Activated CD8-positive, alpha-beta memory T cell treated with anti-CD3 and anti-CD28 coated beads, Interleukin-2, amount 10 ng/mL, durations not matched to agents 7 days and 5 days (primary cell): ENCODE measurements around the gene MAPK10. TPM values are rescaled to one million over a fixed set of nuclear protein-coding genes. Genes with fewer than 3 reads are reported as not detected.
"Not testable (repeated sequence)": the region's sequence is repeated elsewhere in the genome, so short reads cannot be mapped to it uniquely, and the experiment has no call there.

Source experiments
- ATAC-seq: fragments of 150-1000 bp; cut with Tn5 transposase; one replicate; pipeline ENCODE4 v1.10.0; 2021; ENCODE audit warnings: moderate library complexity
- CTCF ChIA-PET: fragments of 350-600 bp; sonication (Branson Sonifier 250); formaldehyde crosslinking; loops from one replicate; lab custom pipeline; 2021; ENCODE audit warnings: antibody characterized with exemption; lab: Charles Lee
- DNase-seq: peaks from one replicate; pipeline ENCODE4 v3.0.0-alpha.2; 2020
- H3K27ac Mint-ChIP-seq: one replicate; pipeline ENCODE4 v1.8.0; 2021; ENCODE audit warnings: mild to moderate bottlenecking, mixed read lengths
- H3K27me3 Mint-ChIP-seq: one replicate; pipeline ENCODE4 v1.8.0; 2021; ENCODE audit warnings: mixed read lengths
- H3K36me3 Mint-ChIP-seq: one replicate; pipeline ENCODE4 v1.8.0; 2021; ENCODE audit warnings: mild to moderate bottlenecking, mixed read lengths
- H3K4me1 Mint-ChIP-seq: one replicate; pipeline ENCODE4 v1.8.0; 2021; ENCODE audit warnings: mixed read lengths
- H3K4me3 Mint-ChIP-seq: one replicate; pipeline ENCODE4 v1.8.0; 2021; ENCODE audit warnings: mild to moderate bottlenecking, moderate library complexity, mixed read lengths
- H3K9me3 Mint-ChIP-seq: one replicate; pipeline ENCODE4 v1.8.0; 2022; ENCODE audit warnings: low read depth, mixed read lengths
- total RNA-seq, 2 experiments: library from RNA; stranded (reverse); gene quantifications; one replicate each; pipeline ENCODE4 v1.2.3, GENCODE V29; 2021

MAPK10 gene
- total RNA-seq, 2 experiments from 2014 or later: not detected

DNA sequence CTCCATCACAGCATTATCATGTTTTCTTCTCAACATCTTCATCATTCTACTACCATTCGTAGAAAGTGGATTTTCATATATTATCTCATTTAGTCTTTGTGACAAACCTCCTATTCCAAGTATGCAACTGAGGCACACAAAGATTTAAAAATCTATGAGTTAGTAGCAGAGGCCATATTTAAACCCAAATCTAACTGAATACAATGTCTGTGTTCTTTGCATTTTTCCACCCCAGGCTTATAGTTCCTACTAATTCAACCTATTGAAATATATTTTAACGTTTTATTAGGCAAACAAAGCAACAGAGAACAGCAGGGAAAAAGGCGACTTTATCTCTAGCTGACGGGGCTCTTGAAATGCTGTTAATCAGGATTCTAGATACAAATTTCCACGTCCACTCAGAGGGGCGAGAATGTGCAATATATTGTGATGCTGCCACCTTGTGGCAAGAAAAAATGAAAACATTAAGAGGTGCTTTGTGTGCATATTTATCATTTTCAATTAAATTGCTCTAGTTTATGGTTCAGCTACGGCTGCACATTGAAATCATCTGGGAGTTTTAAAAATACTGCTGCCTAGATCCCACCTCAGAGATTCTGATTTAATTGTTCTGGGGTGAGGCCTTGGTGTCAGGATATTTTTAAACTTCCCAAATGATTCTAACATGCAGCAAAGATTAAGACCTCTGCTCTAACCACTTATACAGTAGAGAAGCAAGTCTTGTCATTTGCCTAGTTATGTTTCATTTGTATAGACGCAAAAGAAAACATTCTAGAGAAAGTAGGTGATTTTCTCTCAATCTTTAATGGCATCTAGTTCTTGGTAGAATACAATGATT, 315.9 kb downstream of the MAPK10 start:
- H3K9me3 Mint-ChIP-seq: no peaks in the 10 kb centered on the region
- DNase-seq: no peak

DNA sequence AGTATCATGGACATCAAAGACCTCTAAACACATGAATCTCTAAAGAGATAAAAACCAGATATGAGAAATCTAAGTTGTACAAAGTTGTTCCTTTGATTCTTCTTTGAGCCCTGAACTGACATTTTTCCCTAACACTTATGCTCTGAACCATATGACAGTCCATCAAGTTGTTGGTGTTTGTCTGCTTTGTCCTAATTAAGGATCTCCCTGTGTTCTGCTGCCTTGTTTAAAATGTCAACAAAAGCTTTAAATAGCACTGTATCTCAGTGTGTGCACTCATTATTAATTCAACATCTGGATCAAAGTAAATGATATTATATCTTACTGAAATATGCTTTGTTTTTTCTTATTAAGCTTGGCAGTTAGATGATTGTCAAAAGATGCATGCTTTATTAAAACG, 321.8 kb downstream of the MAPK10 start:
- CTCF ChIA-PET: no interaction called here
- H3K4me1 Mint-ChIP-seq: no peaks in the 10 kb centered on the region
- DNase-seq (no peak), ATAC-seq (no peak)
- no peak overlapping the region for H3K4me3 Mint-ChIP-seq
- H3K27me3 Mint-ChIP-seq: no peaks in the 10 kb centered on the region
- no peaks in the 10 kb centered on the region for H3K36me3 Mint-ChIP-seq
- no peaks in the 10 kb centered on the region for H3K9me3 Mint-ChIP-seq
- H3K27ac Mint-ChIP-seq: no peak overlapping the region

More for the DNA sequence above, 315.9 kb downstream of the MAPK10 start:
- H3K4me1 Mint-ChIP-seq: no peaks in the 10 kb centered on the region
- no peak for ATAC-seq
- no peaks in the 10 kb centered on the region for H3K36me3 Mint-ChIP-seq
- no peak overlapping the region for H3K4me3 Mint-ChIP-seq
- no peak overlapping the region for H3K27ac Mint-ChIP-seq
- no peaks in the 10 kb centered on the region for H3K27me3 Mint-ChIP-seq
- CTCF ChIA-PET: no interaction called here

DNA sequence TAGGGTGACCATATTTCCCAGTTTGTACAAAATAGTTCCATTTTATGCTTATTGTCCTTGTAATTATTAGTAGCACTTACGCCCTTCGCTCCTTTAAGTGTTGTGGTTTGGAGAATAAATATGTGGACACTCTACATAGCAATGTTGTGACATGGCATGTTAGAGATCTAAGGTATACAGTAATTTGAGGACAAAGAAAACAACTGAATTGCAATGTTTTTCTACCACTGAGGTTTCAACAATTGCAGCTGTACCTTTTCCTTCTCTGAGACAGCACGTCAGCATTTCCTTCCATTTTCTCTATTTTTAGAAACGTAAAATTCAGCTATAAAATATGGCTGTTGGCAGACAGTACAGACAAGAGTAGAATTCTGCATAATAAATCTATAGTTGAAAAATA, 323.1 kb downstream of the MAPK10 start:
- H3K4me3 Mint-ChIP-seq: no peak overlapping the region
- H3K9me3 Mint-ChIP-seq: no peaks in the 10 kb centered on the region
- H3K4me1 Mint-ChIP-seq: no peaks in the 10 kb centered on the region

DNA sequence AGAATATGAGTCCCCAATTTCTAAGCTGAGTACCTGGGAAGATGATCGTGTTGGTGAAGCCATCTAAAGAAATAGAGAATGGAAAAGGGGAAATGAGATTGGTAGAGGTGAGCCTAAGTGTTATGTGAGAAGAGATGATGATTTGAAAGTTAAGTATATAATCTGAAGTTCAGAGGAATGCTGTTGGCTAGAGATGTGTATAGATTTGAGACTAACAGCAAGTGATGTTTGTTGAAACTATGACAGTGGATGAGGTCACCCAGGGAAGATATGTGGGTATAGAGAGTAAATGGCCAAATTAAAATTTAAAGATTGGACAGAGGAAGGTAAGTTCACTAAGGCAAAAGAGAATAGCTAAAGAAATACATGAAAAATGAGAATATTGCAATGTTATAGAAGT, 324.2 kb downstream of the MAPK10 start:
- CTCF ChIA-PET: no interaction called here
- no peaks in the 10 kb centered on the region for H3K27me3 Mint-ChIP-seq

More for the DNA sequence above, 323.1 kb downstream of the MAPK10 start:
- ATAC-seq: no peak
- CTCF ChIA-PET: no interaction called here
- Mint-ChIP-seq H3K27ac (no peak overlapping the region), H3K36me3 (no peaks in the 10 kb centered on the region), H3K27me3 (no peaks in the 10 kb centered on the region)
- DNase-seq: no peak

DNA sequence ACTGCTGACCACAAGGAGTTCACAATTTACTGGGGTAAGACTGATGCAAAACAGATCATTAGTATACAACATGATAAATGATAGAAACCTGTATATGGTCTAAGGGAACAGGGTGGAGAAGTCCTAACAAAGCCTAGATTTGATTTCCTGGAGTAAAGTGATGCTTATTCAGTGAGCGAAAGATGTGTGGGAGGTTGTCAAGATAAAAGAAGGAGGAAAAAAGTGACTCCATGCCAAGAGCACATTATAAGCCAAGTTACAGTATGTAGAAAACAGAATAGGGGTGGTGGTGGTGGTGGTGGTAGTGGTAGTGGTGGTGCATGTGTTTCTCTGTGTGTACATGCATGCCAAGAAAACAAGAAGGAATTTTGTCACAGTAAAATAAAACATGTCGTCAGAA, 325.2 kb downstream of the MAPK10 start:
- ATAC-seq (no peak), DNase-seq (no peak)
- Mint-ChIP-seq H3K27ac (no peak overlapping the region), H3K9me3 (no peaks in the 10 kb centered on the region), H3K4me1 (no peaks in the 10 kb centered on the region), H3K27me3 (no peaks in the 10 kb centered on the region), H3K4me3 (no peak overlapping the region), H3K36me3 (no peaks in the 10 kb centered on the region)
- CTCF ChIA-PET: no interaction called here

More for the DNA sequence above, 324.2 kb downstream of the MAPK10 start:
- Mint-ChIP-seq H3K36me3 (no peaks in the 10 kb centered on the region), H3K4me3 (no peak overlapping the region), H3K9me3 (no peaks in the 10 kb centered on the region), H3K27ac (no peak overlapping the region), H3K4me1 (no peaks in the 10 kb centered on the region)
- DNase-seq: no peak
- ATAC-seq: no peak

DNA sequence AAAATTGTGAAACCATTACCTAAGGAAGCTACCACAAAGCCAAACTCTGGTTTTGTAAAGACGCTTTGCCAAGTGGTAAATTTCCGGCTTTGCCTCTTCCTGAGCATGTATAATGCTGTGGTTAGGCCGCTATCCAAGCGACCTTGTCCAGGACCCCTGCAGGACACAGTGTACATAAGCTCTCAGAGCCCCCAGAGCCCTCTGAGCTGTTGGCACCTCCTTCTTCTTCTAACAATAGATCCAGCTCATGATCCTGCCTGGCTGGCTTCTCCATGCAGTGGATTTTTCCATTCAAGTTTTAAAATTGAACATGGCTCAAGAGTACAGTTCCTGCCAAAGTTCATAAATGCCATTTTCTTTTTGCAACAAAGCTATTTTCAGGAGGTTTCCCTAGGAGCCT, 326.7 kb downstream of the MAPK10 start:
- DNase-seq: no peak
- H3K4me3 Mint-ChIP-seq: no peak overlapping the region
- no peaks in the 10 kb centered on the region for H3K9me3 Mint-ChIP-seq
- no peak overlapping the region for H3K27ac Mint-ChIP-seq
- H3K4me1 Mint-ChIP-seq: no peaks in the 10 kb centered on the region
- ATAC-seq: no peak
- no peaks in the 10 kb centered on the region for H3K36me3 Mint-ChIP-seq
- CTCF ChIA-PET: no interaction called here
- no peaks in the 10 kb centered on the region for H3K27me3 Mint-ChIP-seq

DNA sequence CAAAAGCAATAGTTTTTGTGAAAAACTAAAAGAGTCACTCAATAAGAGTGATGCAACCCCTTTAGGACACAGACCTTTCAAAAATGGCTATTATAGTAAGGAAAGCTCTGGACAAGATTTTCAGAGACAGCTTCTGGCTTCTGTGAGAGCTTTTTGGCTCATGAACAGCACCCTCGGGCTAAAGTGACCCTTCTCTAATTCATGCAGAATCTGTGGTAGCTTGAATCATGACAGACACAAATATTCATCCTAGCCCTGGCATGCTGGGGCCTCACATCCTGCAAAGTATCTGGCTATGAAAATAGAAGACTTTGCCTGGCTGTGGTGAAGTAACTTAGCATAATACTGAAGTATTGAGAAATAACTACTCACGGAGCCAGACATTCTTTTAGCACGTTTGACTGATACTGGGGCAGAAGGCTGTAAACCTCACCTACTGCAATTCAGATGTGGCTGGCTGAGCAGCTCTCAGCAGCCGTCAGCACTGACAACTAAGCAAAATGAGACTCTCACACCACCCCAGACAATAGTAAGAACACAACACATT, 327.3 kb downstream of the MAPK10 start:
- CTCF ChIA-PET: no interaction called here
- Mint-ChIP-seq H3K4me3 (no peak overlapping the region), H3K27ac (no peak overlapping the region), H3K36me3 (no peaks in the 10 kb centered on the region), H3K4me1 (no peaks in the 10 kb centered on the region), H3K27me3 (no peaks in the 10 kb centered on the region), H3K9me3 (no peaks in the 10 kb centered on the region)
- DNase-seq (no peak), ATAC-seq (no peak)

DNA sequence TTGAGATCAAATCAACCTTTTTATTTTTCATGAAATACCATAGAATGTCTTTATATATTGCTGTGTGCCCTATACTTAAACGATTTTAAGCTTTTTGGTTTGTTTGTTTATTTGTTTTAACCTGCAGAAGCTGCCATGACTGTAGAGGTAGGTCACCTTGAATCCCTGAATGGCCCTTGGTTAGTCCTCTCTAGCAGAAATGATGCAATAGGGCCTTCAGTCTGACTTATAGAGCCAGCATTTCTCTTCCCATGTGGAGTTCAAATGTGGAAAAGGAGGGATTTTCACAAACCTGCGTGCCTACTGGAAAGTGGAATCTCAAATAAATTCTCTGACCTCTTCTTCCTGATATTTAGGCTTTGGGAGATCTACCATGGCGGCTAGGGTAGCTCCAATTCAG, 327.9 kb downstream of the MAPK10 start:
- H3K4me1 Mint-ChIP-seq: no peaks in the 10 kb centered on the region
- H3K27ac Mint-ChIP-seq: no peak overlapping the region
- CTCF ChIA-PET: no interaction called here
- no peaks in the 10 kb centered on the region for H3K27me3 Mint-ChIP-seq
- ATAC-seq (no peak), DNase-seq (no peak)
- H3K36me3 Mint-ChIP-seq: no peaks in the 10 kb centered on the region
- no peak overlapping the region for H3K4me3 Mint-ChIP-seq
- no peaks in the 10 kb centered on the region for H3K9me3 Mint-ChIP-seq

DNA sequence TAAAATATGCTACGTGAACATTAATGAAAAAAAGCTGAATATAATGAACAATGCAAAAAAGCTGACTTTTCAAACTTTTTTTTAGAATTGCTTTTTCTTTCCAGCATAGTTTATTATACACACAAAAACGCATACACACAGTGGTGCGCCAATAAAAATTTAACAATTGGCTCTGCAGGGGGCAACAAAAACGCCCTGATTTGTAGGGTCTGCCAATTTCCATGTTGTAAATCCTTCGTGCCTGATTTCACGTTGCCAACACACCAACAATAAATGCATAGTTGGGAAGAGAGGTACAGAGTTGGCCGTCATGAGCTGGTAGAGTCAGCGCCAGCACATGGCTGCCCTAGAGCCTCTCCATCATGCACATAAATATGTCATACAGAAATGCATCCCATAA, 333.1 kb downstream of the MAPK10 start:
- CTCF ChIA-PET: no interaction called here
- H3K4me3 Mint-ChIP-seq: no peak overlapping the region
- no peak for ATAC-seq
- H3K27ac Mint-ChIP-seq: no peak overlapping the region
- no peak for DNase-seq
- no peaks in the 10 kb centered on the region for H3K9me3 Mint-ChIP-seq
- H3K4me1 Mint-ChIP-seq: no peaks in the 10 kb centered on the region
- H3K27me3 Mint-ChIP-seq: no peaks in the 10 kb centered on the region
- H3K36me3 Mint-ChIP-seq: no peaks in the 10 kb centered on the region

DNA sequence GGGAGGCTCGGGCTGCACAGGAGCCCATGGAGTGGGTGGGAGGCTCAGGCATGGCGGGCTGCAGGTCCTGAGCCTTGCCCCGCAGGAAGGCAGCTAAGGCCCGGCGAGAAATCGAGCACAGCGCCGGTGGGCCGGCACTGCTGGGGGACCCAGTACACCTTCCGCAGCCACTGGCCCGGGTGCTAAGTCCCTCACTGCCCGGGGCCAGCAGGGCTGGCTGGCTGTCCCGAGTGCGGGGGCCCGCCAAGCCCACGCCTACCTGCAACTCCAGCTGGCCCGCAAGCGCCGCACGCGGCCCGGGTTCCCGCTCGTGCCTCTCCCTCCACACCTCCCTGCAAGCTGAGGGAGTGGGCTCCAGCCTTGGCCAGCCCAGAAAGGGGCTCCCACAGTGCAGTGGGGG, 338.2 kb downstream of the MAPK10 start:
- H3K36me3 Mint-ChIP-seq, CTCF ChIA-PET, H3K27me3 Mint-ChIP-seq, DNase-seq, H3K4me1 Mint-ChIP-seq, H3K9me3 Mint-ChIP-seq, H3K27ac Mint-ChIP-seq, H3K4me3 Mint-ChIP-seq, ATAC-seq: not testable (repeated sequence)

DNA sequence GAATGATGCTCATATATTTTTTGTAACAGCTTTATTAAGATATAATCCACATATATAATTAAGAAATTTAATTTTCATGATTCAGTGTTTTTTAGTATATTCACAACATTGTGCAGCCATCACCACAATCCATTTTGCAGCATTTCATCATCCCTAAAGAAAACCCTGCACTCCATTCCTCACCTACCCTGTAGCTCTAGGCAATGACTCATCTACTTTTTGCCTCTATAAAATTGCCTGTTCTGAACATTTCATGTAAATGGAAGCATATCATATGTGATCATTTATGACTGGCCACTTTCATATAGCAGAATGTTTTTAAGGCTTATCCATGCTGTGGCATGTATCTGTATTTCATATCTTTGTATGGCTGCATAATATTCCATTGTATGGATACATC, 339.9 kb downstream of the MAPK10 start:
- H3K4me1 Mint-ChIP-seq: no peaks in the 10 kb centered on the region
- no peak overlapping the region for H3K27ac Mint-ChIP-seq
- DNase-seq (no peak), ATAC-seq (no peak)
- CTCF ChIA-PET: no interaction called here
- no peaks in the 10 kb centered on the region for H3K36me3 Mint-ChIP-seq
- H3K9me3 Mint-ChIP-seq: no peaks in the 10 kb centered on the region
- H3K27me3 Mint-ChIP-seq: no peaks in the 10 kb centered on the region
- no peak overlapping the region for H3K4me3 Mint-ChIP-seq

DNA sequence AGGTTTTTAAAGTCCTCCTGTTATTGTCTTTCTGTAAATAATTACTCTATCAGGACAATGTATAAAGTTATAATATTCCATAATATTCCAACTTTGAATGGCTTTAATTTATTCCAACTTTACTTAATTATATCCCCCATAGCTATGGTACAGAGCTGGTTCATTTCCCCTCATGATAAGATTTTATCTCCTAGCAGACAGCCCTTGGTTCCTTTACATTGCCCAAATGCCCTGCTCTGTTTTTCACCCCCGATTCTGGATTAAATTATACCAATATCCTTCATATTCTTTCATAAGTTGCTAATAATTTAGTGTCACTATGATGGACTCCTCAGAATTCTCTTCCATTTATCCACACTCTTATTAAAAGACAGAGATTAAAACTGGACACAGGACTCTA, 340.5 kb downstream of the MAPK10 start:
- CTCF ChIA-PET: no interaction called here
- no peak overlapping the region for H3K4me3 Mint-ChIP-seq
- no peak overlapping the region for H3K27ac Mint-ChIP-seq
- no peaks in the 10 kb centered on the region for H3K4me1 Mint-ChIP-seq
- H3K9me3 Mint-ChIP-seq: no peaks in the 10 kb centered on the region
- DNase-seq (no peak), ATAC-seq (no peak)
- no peaks in the 10 kb centered on the region for H3K36me3 Mint-ChIP-seq
- H3K27me3 Mint-ChIP-seq: no peaks in the 10 kb centered on the region

DNA sequence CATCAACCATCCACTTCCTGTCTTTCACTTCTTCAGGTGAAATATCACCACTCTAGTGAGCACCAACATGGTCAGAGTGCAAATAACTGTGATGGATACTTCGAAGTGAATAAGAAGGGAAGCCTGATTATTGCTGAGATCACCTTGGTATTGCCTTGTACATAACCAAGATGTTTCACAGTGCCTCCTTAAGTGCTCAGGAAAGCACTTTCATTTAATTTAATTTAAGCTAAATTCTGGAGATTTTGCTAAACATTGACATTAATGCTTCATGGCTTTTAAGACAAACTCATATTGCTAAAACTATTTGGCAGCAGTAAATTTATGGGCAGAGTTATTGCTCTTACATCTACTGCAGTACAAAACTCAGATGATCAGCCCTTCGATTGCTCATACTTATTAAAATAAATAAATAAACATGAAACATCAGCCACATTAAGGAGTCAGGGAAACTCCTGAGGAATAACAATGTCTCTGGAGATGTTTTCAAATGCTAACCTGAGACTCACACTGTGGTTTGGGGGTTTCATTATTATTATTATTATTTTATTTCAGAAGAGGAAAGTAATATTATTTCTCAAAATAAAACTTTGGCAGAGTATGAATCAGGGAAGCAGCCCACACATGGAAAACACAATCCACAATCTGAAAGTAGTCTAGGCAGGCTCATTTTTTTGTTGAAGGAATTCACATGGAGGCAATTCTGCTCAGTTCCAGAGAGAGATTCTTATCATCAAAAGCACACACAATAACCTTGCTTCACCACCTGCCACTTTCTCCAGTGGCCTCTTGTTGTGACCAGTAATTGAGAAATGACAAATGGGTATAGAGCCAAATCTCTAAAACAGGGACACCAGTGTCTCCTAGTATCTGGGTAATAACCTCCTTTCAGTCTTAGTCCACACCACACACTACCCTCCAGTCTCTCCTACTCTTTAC, 344.2 kb downstream of the MAPK10 start:
- no peak overlapping the region for H3K4me3 Mint-ChIP-seq
- H3K27ac Mint-ChIP-seq: no peak overlapping the region
- ATAC-seq (no peak), DNase-seq (no peak)
- no peaks in the 10 kb centered on the region for H3K36me3 Mint-ChIP-seq
- H3K4me1 Mint-ChIP-seq: no peaks in the 10 kb centered on the region
- CTCF ChIA-PET: no interaction called here
- no peaks in the 10 kb centered on the region for H3K9me3 Mint-ChIP-seq
- no peaks in the 10 kb centered on the region for H3K27me3 Mint-ChIP-seq
